ENCODE data around the gene HDAC10.
"Not testable (repeated sequence)": the region's sequence is repeated elsewhere in the genome, so short reads cannot be mapped to it uniquely, and the experiment has no call there.

The HDAC10 gene

GRCh38 chr22:50285568-50286229 is 34.6 kb upstream of the HDAC10 start:
- no peak for DNase-seq (ENCODE audit: low read depth, low spot score)

DNA sequence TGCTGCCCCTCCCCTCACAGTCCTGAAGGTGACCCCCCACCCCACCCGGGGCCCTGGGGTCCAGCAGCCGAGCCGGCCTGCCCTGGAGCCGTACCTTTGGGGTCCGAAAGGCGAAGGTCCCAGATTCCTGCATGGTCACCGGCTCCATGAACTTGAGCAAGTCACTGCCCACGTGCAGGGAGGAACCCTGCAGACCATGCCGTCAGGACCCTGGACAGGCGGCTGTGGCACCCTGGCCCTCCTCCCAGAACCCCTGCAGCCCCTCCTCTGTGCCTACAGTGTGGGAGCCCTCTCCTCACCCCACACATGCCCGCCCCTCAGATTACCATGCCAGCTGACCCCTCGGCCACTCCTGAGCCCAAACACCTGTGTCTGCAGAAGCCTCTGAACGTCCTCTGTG is 33.4 kb upstream of the HDAC10 start:
- DNase-seq (ENCODE audit: low read depth, low spot score) = no peak

GRCh38 chr22:50283821-50284220 is 32.8 kb upstream of the HDAC10 start:
- no peak for DNase-seq (ENCODE audit: low read depth, low spot score)

- DNase-seq (ENCODE audit: low read depth, low spot score) = peak; percentile 83
Observed at GRCh38 chr22:50282361-50283155, 31.5 kb upstream of the HDAC10 start.

DNA sequence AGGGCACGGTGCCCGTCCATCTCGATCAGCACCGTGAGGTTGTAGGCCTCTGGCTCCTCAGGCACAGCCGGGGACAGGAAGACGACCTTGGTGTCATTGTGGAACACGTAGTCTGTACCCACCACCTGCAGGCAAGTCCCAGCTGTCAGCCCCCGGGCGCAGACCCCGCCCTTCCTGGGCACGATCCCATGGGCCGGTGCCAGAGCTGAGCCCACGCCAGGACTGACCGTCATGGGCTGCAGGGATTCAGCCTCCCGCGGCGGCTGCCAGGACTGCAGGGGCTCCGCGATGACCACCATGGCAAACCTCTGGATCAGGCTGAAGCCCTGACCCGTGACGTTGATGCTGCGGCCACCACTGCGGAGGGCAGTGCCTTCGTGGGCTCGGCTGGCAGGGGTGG is 30.9 kb upstream of the HDAC10 start:
- DNase-seq (ENCODE audit: low read depth, low spot score) = no peak

DNA sequence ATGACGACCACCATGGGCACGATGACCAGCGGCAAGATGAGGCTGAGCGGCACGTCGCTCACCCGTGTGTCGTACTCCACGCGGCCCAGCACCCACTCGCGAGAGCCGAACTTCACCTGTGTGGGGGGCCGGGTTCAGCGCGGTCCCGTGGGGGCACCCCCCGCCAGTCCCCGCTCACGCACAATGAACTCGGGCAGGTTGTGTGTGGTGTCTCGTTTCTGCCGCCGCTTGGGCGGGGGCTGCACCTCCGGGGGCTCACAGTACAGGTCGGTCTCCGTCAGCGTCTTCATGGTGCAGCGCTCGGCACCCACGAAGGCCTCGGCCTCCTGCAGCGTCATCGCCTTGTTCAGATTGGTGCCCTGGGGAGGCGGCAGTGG is 30.3 kb upstream of the HDAC10 start:
- DNase-seq (ENCODE audit: low read depth, low spot score) = no peak

DNA sequence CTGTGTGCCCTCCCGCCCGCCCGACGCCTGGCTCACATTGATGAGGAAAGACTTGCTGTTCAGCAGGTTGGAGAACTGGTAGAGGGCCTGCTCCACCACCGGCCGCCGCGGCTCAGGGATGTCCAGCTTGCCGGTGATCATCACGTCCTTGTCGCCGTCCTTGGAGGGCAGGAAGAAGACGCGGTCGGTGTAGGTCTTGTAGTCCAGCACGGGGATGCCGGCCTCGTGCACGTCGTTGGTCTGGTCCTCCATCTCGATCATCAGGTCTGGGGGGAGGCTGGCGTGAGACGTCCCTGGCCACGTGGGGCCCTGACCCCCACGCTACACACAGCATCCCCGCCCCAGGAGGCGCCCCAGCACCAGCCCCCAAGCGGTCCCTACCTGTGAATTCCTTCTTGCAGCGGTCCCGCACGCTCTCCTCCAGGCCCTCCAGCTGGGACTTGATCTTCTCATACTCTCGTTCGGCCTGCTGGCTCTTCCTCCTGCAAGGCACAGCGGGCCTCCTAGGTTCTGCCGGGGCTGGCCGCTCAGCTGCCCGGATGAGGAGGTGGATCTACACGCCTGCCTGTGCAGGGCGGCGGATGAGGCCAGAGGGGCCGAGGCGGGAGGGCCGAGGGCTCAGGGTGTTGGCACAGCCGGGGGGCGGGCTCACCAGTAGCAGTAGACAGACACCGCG is 29.8 kb upstream of the HDAC10 start:
- no peak for DNase-seq (ENCODE audit: low read depth, low spot score)

GRCh38 chr22:50280022-50280707 is 29.1 kb upstream of the HDAC10 start:
- no peak for DNase-seq (ENCODE audit: low read depth, low spot score)

- DNase-seq (ENCODE audit: low read depth, low spot score) = no peak
Observed at GRCh38 chr22:50278956-50279619, 28.0 kb upstream of the HDAC10 start.

DNA sequence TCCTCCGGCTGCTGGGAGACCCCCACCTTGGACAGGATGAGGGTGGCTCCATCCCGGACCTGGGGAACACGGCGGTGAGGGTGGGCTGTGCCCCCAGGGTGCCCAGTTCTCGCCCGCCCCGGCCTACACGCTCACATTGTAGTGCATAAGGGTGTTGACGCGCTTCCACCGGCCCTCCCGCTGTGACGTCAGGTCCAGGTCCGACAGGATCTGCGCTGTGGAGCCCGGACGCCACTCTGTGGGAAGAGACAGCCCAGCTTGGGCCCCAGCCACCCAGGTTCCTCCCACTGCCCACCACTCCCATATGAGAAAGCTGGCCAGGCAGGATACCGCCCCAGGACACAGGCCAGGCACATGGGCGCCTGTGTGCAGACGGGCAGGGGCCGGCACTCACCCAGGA is 27.4 kb upstream of the HDAC10 start:
- DNase-seq (ENCODE audit: low read depth, low spot score) = no peak

- DNase-seq (ENCODE audit: low read depth, low spot score) = no peak
Observed at GRCh38 chr22:50277761-50278160, 26.7 kb upstream of the HDAC10 start.

DNA sequence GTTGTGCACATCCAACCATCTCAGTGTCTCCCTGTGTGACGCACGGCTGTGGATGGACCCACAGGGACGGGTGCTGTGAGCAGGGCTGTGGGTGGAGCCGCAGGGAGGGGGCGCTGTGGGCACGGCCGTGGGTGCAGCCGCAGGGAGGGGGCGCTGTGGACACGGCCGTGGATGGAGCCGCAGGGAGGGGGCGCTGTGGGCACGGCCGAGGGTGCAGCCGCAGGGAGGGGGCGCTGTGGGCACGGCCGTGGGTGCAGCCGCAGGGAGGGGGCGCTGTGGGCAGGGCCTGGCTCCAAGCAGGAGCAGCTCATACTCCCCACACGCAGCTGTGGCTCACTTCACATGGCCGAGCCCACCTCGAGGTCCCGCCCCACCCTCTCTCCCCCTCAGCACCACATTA is 25.1 kb upstream of the HDAC10 start:
- peak; percentile 78 for DNase-seq (ENCODE audit: low read depth, low spot score)

GRCh38 chr22:50275181-50276055 is 24.4 kb upstream of the HDAC10 start:
- DNase-seq (ENCODE audit: low read depth, low spot score) = no peak

GRCh38 chr22:50274771-50275170 is 23.7 kb upstream of the HDAC10 start:
- DNase-seq (ENCODE audit: low read depth, low spot score) = no peak

GRCh38 chr22:50274311-50274710 is 23.2 kb upstream of the HDAC10 start:
- DNase-seq (ENCODE audit: low read depth, low spot score) = peak; percentile 74

DNA sequence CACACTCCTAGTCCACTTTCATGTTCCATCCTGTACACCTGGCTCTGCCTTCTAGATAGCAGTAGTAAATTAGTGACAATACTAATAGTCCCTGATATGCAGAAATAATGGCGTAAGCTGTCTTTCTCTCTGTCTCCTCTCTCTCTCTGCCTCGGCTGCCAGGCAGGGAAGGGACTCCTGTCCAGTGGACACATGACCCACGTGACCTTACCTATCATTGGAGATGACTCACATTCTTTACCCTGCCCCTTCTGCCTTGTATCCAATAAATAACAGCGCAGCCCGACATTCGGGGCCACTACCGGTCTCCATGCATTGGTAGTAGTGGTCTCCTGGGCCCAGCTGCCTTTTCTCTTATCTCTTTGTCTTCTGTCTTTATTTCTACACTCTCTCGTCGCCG is 22.7 kb upstream of the HDAC10 start:
- DNase-seq (ENCODE audit: low read depth, low spot score) = not testable (repeated sequence)

DNA sequence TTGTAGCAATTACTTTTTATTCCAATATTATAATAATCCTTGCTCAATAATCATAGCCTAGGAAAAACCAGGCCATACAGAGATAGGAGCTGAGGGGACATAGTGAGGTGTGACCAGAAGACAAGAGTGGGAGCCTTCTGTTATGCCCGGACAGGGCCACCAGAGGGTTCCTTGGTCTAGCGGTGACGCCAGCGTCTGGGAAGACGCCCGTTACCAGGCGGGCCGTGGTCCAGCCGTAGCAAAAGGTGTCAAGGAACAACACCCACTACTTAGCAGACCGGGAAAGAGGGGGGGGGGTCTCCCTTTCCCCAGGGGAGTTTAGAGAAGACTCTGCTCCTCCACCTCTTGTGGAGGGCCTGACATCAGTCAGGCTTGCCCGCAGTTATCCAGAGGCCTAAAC is 22.3 kb upstream of the HDAC10 start:
- DNase-seq (ENCODE audit: low read depth, low spot score) = not testable (repeated sequence)

GRCh38 chr22:50272044-50272802 is 21.2 kb upstream of the HDAC10 start:
- DNase-seq (ENCODE audit: low read depth, low spot score) = no peak

DNA sequence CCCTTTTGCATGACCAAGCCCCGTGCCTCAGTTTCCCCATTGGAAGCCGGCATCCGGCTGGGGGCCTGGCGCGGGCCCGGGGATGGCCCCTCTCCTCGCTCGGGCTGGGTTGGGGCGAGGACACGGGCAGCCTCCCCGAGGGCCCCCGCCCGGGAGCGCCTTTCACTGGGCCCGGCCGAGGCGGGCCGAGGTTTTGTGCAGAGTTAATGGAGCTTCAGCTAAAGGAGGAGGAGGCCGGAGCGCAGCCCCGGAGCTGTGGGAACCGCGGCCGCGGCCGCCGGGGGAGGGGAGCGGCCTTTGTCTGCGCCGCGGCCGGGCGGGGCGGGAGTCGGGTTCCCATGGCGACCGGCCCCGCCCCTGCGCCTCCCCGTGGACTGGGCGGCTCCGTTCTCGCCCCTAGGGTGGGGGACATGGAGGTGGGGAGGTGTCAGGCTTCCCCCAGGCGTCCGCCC is 20.5 kb upstream of the HDAC10 start:
- peak; percentile 88 for DNase-seq (ENCODE audit: low read depth, low spot score)
